Peyer's patch (tissue), 4 donors: ENCODE measurements around the gene CDK19. TPM values are rescaled to one million over a fixed set of nuclear protein-coding genes. Genes with fewer than 3 reads are reported as not detected.

Source experiments
- DNase-seq, 3 donors: peaks; one replicate each; pipeline ENCODE4 v3.0.0-alpha.2; 2017 to 2019
- H3K27ac ChIP-seq, 4 donors: fragments of 200-600 bp; sonication (generic); one replicate each; pipeline ENCODE4 v1.5.1; 2016 to 2019
- H3K27me3 ChIP-seq, 2 donors: fragments of 200-600 bp; sonication (generic); one replicate each; pipeline ENCODE4 v1.5.1; 2019
- H3K36me3 ChIP-seq, 3 donors: fragments of 200-600 bp; sonication (generic); one replicate each; pipeline ENCODE4 v1.5.1; 2016 to 2019
- H3K4me1 ChIP-seq, 4 donors: fragments of 200-600 bp; sonication (generic); one replicate each; pipeline ENCODE4 v1.5.1; 2016 to 2019
- H3K4me3 ChIP-seq, 4 donors: fragments of 200-600 bp; sonication (generic); 1 replicate in 3 of 4; 2 replicates in 1 of 4; pipeline ENCODE4 v1.5.1; 2016 to 2019; ENCODE audit warnings: mild to moderate bottlenecking in 1 of 4
- H3K9me3 ChIP-seq, 4 donors: fragments of 200-600 bp; sonication (generic); one replicate each; pipeline ENCODE4 v1.5.1; 2016 to 2019; ENCODE audit warnings: mild to moderate bottlenecking in 1 of 4
- POLR2A ChIP-seq, 2 donors: fragments of 450-650 bp; IDR thresholded peaks; one replicate each; pipeline ENCODE4 v1.5.1; 2017; ENCODE audit warnings: antibody characterized with exemption in 2 of 2, mild to moderate bottlenecking in 2 of 2, moderate library complexity in 2 of 2
- total RNA-seq, 4 donors: library from RNA; depleted of rRNA; stranded (reverse); fragments of >200 nt; gene quantifications; one replicate each; pipeline ENCODE4 v1.1.0, GENCODE V29; 2016
- TF ChIP-seq, protein P1 (sequence below), 6 experiments: fragments of 450-650 bp in 4 of 6; fragments of 200-600 bp in 2 of 6; sonication (generic) in 1 of 6; IDR thresholded peaks; one replicate each; pipeline ENCODE4 v1.5.1; 2017 to 2019; ENCODE audit warnings: antibody characterized with exemption in 6 of 6, mild to moderate bottlenecking in 3 of 6, moderate library complexity in 1 of 6

The CDK19 gene
- total RNA-seq, 4 donors from 2014 or later: 10.5 to 14.6 (median 12.9) TPM

GRCh38 chr6:110741517-110741916, 73.8 kb downstream of the CDK19 start:
- H3K4me1 ChIP-seq: peaks cover 0 to 7% (median 0%) of the 10 kb centered on the region in 4 donors
- H3K27me3 ChIP-seq: no peaks in the 10 kb centered on the region
- peaks cover 0 to 14% (median 0%) of the 10 kb centered on the region in 4 donors for H3K9me3 ChIP-seq
- H3K4me3 ChIP-seq: no peak overlapping the region
- no peak overlapping the region for H3K27ac ChIP-seq
- no peak for TF ChIP-seq POLR2A (IDR thresholded peaks at IDR 0.05)
- TF ChIP-seq, protein P1, sequence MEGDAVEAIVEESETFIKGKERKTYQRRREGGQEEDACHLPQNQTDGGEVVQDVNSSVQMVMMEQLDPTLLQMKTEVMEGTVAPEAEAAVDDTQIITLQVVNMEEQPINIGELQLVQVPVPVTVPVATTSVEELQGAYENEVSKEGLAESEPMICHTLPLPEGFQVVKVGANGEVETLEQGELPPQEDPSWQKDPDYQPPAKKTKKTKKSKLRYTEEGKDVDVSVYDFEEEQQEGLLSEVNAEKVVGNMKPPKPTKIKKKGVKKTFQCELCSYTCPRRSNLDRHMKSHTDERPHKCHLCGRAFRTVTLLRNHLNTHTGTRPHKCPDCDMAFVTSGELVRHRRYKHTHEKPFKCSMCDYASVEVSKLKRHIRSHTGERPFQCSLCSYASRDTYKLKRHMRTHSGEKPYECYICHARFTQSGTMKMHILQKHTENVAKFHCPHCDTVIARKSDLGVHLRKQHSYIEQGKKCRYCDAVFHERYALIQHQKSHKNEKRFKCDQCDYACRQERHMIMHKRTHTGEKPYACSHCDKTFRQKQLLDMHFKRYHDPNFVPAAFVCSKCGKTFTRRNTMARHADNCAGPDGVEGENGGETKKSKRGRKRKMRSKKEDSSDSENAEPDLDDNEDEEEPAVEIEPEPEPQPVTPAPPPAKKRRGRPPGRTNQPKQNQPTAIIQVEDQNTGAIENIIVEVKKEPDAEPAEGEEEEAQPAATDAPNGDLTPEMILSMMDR (IDR thresholded peaks at IDR 0.05): no peak
- H3K36me3 ChIP-seq: peaks cover 0 to 26% (median 0%) of the 10 kb centered on the region in 3 donors
- DNase-seq: no peak

DNA sequence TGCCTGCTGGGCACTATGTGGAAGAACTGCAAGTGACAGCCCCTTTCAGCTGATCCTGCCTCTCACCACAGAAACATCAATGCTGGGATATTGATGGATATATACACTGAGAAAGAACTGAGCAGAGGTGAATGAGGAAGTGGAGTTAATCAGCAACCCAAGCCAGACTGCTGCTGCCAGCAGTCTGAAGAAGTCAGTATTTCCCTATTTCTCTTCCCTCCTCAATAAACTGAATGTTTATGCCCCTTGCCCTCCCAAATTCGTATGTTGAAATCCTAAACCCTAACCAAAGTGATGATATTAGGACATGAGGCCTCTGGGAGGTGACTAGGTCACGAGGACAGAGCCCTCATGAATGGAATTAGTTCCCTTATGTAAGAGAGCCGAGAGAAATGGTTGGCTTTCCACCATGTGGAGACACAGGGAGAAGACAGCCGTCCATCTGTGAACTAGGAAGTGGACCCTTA, 76.3 kb downstream of the CDK19 start:
- DNase-seq: no peak

GRCh38 chr6:110735666-110736065, 79.6 kb downstream of the CDK19 start:
- no peaks in the 10 kb centered on the region for H3K9me3 ChIP-seq
- H3K27ac ChIP-seq: no peak overlapping the region
- no peak for TF ChIP-seq POLR2A (IDR thresholded peaks at IDR 0.05)
- TF ChIP-seq, protein P1 (IDR thresholded peaks at IDR 0.05): no peak
- H3K4me3 ChIP-seq: no peak overlapping the region
- H3K36me3 ChIP-seq: no peaks in the 10 kb centered on the region
- H3K27me3 ChIP-seq: no peaks in the 10 kb centered on the region
- no peak for DNase-seq
- peaks cover 0 to 7% (median 0%) of the 10 kb centered on the region in 4 donors for H3K4me1 ChIP-seq

More for the DNA sequence above, 76.3 kb downstream of the CDK19 start:
- H3K27me3 ChIP-seq: no peaks in the 10 kb centered on the region
- peaks cover 0 to 21% (median 0%) of the 10 kb centered on the region in 3 donors for H3K36me3 ChIP-seq
- H3K27ac ChIP-seq: peak overlapping the region in 3 of 4 donors; percentile 14 to 62 (median 29)
- H3K4me1 ChIP-seq: peaks cover 0 to 7% (median 0%) of the 10 kb centered on the region in 4 donors
- no peak for TF ChIP-seq POLR2A (IDR thresholded peaks at IDR 0.05)
- TF ChIP-seq, protein P1 (IDR thresholded peaks at IDR 0.05): no peak
- H3K9me3 ChIP-seq: peaks cover 0 to 14% (median 0%) of the 10 kb centered on the region in 4 donors
- no peak overlapping the region for H3K4me3 ChIP-seq

GRCh38 chr6:110731898-110732297, 83.4 kb downstream of the CDK19 start:
- Histone ChIP-seq H3K9me3 (no peaks in the 10 kb centered on the region), H3K4me3 (no peak overlapping the region)
- no peak for TF ChIP-seq POLR2A (IDR thresholded peaks at IDR 0.05)
- TF ChIP-seq, protein P1 (IDR thresholded peaks at IDR 0.05): no peak

GRCh38 chr6:110731196-110731595, 84.1 kb downstream of the CDK19 start:
- no peaks in the 10 kb centered on the region for H3K4me1 ChIP-seq
- H3K9me3 ChIP-seq: no peaks in the 10 kb centered on the region
- no peak for DNase-seq
- no peak for TF ChIP-seq POLR2A (IDR thresholded peaks at IDR 0.05)
- TF ChIP-seq, protein P1 (IDR thresholded peaks at IDR 0.05): no peak
- H3K4me3 ChIP-seq: no peak overlapping the region
- no peaks in the 10 kb centered on the region for H3K27me3 ChIP-seq
- no peak overlapping the region for H3K27ac ChIP-seq
- H3K36me3 ChIP-seq: no peaks in the 10 kb centered on the region

More at GRCh38 chr6:110731898-110732297, 83.4 kb downstream of the CDK19 start:
- no peaks in the 10 kb centered on the region for H3K27me3 ChIP-seq
- no peaks in the 10 kb centered on the region for H3K36me3 ChIP-seq
- H3K27ac ChIP-seq: no peak overlapping the region
- DNase-seq: no peak
- no peaks in the 10 kb centered on the region for H3K4me1 ChIP-seq
